ENCODE measurements around the gene ELK4. TPM values are rescaled to one million over a fixed set of nuclear protein-coding genes. Genes with fewer than 3 reads are reported as not detected.

ELK4 gene
- total and polyA plus RNA-seq, 11 donors: 5.0 to 54.9 (median 35.7) TPM

DNA sequence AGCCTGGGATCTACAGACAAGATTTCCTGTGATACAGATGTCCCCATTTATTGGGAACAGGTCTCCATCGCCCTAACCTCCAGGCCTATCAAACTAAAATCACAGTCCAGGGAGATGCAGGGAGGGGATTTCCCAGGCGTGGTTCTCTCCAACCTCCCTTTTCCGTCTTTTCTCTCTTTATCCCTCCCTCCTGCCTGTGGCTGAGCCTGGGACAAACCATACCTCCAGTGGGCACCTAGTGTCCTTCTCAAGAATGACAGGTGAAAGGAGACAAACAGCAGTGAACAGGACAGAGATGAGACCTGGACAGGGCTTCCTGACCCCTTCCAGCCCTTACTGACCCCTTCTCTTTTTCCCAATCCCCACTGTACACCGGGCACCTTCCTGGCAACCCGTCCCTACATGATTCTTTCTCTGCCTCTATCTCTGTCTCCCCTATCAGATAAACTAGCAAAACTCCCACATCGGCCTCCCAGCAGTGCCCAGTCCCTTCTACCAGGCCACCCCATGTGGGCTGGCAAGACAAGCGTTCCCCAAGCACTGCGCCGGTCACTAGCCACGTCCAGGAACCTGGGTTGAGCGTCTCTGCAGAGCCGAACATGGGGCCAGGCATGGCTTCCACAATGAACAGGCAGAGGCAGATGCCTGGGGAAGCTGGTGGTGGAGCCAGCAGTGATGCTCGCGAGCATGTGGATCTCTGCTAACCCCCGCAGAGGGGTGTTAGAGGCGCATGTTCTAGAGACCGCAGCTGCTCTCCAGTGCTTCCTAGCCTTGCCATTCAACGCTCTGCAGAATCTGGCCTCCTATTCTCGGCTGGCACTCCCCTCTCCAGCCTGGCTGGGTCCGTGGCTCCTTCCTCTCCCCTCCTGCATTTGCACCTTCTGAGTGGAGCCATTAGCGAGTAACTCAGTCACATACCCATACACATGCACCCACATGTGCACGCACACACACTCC lies 54.7 kb downstream of the ELK4 start:
- DNase-seq: peak in 1 of 5 donors; percentile 11
- no peak overlapping the region for H3K27ac ChIP-seq
- H3K4me3 ChIP-seq: no peak overlapping the region
- ATAC-seq: no peak
- H3K9me3 ChIP-seq: no peaks in the 10 kb centered on the region
- 75 to 85% (median 78%) methylated on average over 17 to 22 of the region's 22 CpGs for WGBS, 4 donors
- H3K4me1 ChIP-seq: peaks cover 0 to 7% (median under 1%) of the 10 kb centered on the region in 12 donors
- H3K27me3 ChIP-seq: peaks cover 0 to 23% (median 0%) of the 10 kb centered on the region in 9 donors
- TF ChIP-seq POLR2A (IDR thresholded peaks at IDR 0.05): no peak
- TF ChIP-seq, protein P1, sequence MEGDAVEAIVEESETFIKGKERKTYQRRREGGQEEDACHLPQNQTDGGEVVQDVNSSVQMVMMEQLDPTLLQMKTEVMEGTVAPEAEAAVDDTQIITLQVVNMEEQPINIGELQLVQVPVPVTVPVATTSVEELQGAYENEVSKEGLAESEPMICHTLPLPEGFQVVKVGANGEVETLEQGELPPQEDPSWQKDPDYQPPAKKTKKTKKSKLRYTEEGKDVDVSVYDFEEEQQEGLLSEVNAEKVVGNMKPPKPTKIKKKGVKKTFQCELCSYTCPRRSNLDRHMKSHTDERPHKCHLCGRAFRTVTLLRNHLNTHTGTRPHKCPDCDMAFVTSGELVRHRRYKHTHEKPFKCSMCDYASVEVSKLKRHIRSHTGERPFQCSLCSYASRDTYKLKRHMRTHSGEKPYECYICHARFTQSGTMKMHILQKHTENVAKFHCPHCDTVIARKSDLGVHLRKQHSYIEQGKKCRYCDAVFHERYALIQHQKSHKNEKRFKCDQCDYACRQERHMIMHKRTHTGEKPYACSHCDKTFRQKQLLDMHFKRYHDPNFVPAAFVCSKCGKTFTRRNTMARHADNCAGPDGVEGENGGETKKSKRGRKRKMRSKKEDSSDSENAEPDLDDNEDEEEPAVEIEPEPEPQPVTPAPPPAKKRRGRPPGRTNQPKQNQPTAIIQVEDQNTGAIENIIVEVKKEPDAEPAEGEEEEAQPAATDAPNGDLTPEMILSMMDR (IDR thresholded peaks at IDR 0.05): no peak
- no peaks in the 10 kb centered on the region for H3K36me3 ChIP-seq
- intact Hi-C loops (cut with DNase I): loop anchor here in 2 of 10 donors (5.0 kb wide), 1 partner anchor 45 kb away; no protein-coding TSS in a partner anchor

DNA sequence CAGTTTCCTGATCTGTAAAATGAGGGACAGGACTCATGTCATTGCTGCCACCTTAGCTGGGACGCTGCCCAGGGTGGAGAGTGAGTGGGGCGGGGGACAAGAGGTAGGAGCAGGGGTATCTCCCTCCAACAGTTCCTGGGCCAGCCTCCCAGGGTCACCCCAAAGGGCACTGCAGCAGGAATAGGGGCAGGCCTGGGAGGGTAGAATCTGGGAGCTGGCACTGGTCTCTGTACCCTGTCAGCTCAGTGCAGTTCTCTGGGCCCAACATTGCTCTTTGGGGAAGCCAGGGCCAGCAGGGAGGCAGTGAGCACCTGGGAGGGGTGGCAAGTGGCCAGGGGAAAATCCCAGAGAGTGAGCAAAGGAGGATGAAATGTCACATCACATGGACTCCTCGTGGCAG lies 55.8 kb downstream of the ELK4 start:
- no peak overlapping the region for H3K27ac ChIP-seq
- intact Hi-C loops (cut with DNase I): loop anchor here in 2 of 10 donors (5.0 kb wide), 1 partner anchor 44 kb away; no protein-coding TSS in a partner anchor

DNA sequence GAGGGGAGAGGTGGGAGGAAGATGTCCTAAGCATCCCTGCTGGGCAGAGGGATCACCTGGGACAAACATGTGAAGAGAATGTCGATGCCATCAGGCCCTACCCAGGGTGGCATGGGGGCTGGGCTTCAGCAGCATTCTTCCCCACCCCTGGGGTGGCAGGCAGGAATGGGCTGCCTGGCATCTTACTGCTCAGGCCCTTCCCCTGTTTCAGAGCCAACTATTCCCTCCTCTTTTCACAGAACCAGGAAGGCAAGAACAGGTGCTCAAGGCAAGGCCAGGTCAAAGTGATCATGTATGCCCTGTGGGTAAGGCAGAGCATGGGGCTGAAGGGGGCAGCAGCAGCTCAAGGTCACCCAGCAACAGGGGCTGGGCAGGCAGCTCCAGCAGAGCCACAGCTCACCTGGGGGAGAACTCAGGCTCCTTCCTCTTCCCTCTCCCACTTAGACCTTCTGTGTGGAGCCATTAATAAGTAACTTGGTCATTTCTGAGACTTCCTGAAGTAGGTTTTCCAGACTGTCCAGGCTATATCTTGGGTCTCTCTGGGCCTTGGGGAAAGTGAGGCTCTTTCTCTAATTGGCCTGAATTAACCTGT lies 56.4 kb downstream of the ELK4 start:
- peak in 1 of 5 donors; percentile 9 for DNase-seq
- TF ChIP-seq, protein P1 (IDR thresholded peaks at IDR 0.05): no peak
- H3K36me3 ChIP-seq: no peaks in the 10 kb centered on the region
- no peak overlapping the region for H3K27ac ChIP-seq
- H3K27me3 ChIP-seq: peaks cover 0 to 13% (median 0%) of the 10 kb centered on the region in 9 donors
- 47 to 78% (median 60%) methylated on average over 1 of the region's 1 CpG for WGBS, 4 donors
- no peak overlapping the region for H3K4me3 ChIP-seq
- intact Hi-C loops (cut with DNase I): loop anchor here in 2 of 10 donors (5.0 kb wide), 1 partner anchor 43 kb away; no protein-coding TSS in a partner anchor
- H3K9me3 ChIP-seq: no peaks in the 10 kb centered on the region
- ATAC-seq: no peak
- no peaks in the 10 kb centered on the region for H3K4me1 ChIP-seq

More for the DNA sequence above, 55.8 kb downstream of the ELK4 start:
- ATAC-seq: no peak
- DNase-seq: peak in 1 of 5 donors; percentile 14
- Histone ChIP-seq H3K36me3 (no peaks in the 10 kb centered on the region), H3K4me3 (no peak overlapping the region), H3K27me3 (peaks cover 0 to 19% (median 0%) of the 10 kb centered on the region in 9 donors), H3K9me3 (no peaks in the 10 kb centered on the region), H3K4me1 (no peaks in the 10 kb centered on the region)
- 73 to 86% (median 83%) methylated on average over 2 to 3 of the region's 3 CpGs for WGBS, 4 donors
- TF ChIP-seq, protein P1 (IDR thresholded peaks at IDR 0.05): no peak
- no peak for TF ChIP-seq POLR2A (IDR thresholded peaks at IDR 0.05)

DNA sequence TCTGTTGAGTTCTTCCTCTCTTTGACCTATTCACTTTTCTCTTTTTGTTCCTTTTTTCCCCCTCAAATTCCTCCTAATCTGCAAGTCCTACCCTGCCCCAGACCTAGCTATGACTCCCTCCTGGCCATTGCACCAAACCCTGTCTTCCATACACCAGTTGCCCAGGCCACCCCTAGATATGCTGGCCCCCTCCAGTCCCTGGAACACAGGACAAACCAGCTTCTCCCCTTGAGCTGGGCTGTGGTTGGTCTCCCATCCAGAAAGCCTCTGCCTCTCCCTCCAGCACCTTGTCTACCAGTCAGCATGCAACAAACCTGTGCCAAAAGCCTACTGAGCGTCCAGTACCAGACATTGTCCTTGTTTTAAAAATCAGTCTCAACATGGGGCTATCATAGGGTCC lies 59.4 kb downstream of the ELK4 start:
- peaks cover 0 to 25% (median 13%) of the 10 kb centered on the region in 9 donors for H3K27me3 ChIP-seq
- H3K4me1 ChIP-seq: peaks cover 0 to 17% (median 0%) of the 10 kb centered on the region in 12 donors
- 54 to 96% (median 84%) methylated on average over 1 of the region's 1 CpG for WGBS, 4 donors
- DNase-seq (peak in 1 of 5 donors; percentile 2), ATAC-seq (no peak)
- no peak overlapping the region for H3K27ac ChIP-seq
- no peak overlapping the region for H3K4me3 ChIP-seq
- no peaks in the 10 kb centered on the region for H3K36me3 ChIP-seq
- intact Hi-C loops (cut with DNase I): loop anchor here in 1 of 10 donors (5.0 kb wide), 1 partner anchor 85 kb away; no protein-coding TSS in a partner anchor
- H3K9me3 ChIP-seq: no peaks in the 10 kb centered on the region
- TF ChIP-seq POLR2A (IDR thresholded peaks at IDR 0.05): no peak
- TF ChIP-seq, protein P1 (IDR thresholded peaks at IDR 0.05): no peak

Data from heart left ventricle (tissue), 16 donors.